ENCODE data around the gene CEACAM16. TPM values are rescaled to one million over a fixed set of nuclear protein-coding genes. Genes with fewer than 3 reads are reported as not detected.

Gene CEACAM16
- total RNA-seq, 1 experiment from 2014 or later = not detected

GRCh38 chr19:44759083-44759804 lies 60.3 kb downstream of the CEACAM16 start:
- ChIA-PET POLR2A (ENCODE audit: unreplicated experiment) (interaction anchor here (0.7 kb wide), 1 partner anchor 15 kb away, joined by 3 read pairs; no protein-coding TSS in a partner anchor), CTCF (no interaction called here)
- no peak for TF ChIP-seq EZH2 (IDR thresholded peaks at IDR 0.05; ENCODE audit: low read depth)
- TF ChIP-seq CTCF (conservative IDR thresholded peaks at IDR 0.05) = no peak
- peaks cover 43% of the 10 kb centered on the region for H3F3A ChIP-seq (ENCODE audit: insufficient read depth, low read depth)
- no peaks in the 10 kb centered on the region for H3K27me3 ChIP-seq (ENCODE audit: insufficient read depth, low read depth)
- intact Hi-C loops (cut with micrococcal nuclease; ENCODE audit: unreplicated experiment) = no loop called here
- H3K9me3 ChIP-seq (ENCODE audit: insufficient read depth, low read depth) = no peaks in the 10 kb centered on the region
- no peak overlapping the region for H3K4me2 ChIP-seq
- no peak overlapping the region for H3K4me3 ChIP-seq
- no peak overlapping the region for H2AFZ ChIP-seq
- DNase-seq = no peak
- no peaks in the 10 kb centered on the region for H4K20me1 ChIP-seq (ENCODE audit: insufficient read depth)
- peaks cover 6% of the 10 kb centered on the region for H3K36me3 ChIP-seq (ENCODE audit: low read depth)
- no TSS peak for BruUV-seq (replicated peaks)
- peaks cover 11% of the 10 kb centered on the region for H3K79me2 ChIP-seq (ENCODE audit: low read depth)
- H3K27ac ChIP-seq = no peak overlapping the region
- H3K9me2 ChIP-seq (ENCODE audit: insufficient read depth) = no peaks in the 10 kb centered on the region
- peaks cover 13% of the 10 kb centered on the region for H3K4me1 ChIP-seq (replicated peaks; ENCODE audit: insufficient read depth)

Small RNA genes lying within 50 kb of the gene (microRNA-seq; reads per million reads assigned to microRNA genes)
- gene MIR4531 (ENCODE audit: borderline number of aligned reads, borderline replicate concordance) (not detected), gene MIR8085 (ENCODE audit: borderline number of aligned reads, borderline replicate concordance) (not detected)

Other genes with a start within 250 kb of the CEACAM16 start
- 6.3 and 11.3 TPM in 2 replicates for gene ZNF180, start 198.6 kb upstream of the CEACAM16 start, total RNA-seq (2021)
- gene CEACAM20, start 169.5 kb upstream of the CEACAM16 start, total RNA-seq (2021) = not detected in 2 replicates
- gene IGSF23, start 85.6 kb upstream of the CEACAM16 start, total RNA-seq (2021) = not detected in 2 replicates
- gene PVR, start 55.2 kb upstream of the CEACAM16 start, total RNA-seq (2021) = 50.8 and 52.1 TPM in 2 replicates
- 4.8 and 8.0 TPM in 2 replicates for gene CEACAM19, start 27.7 kb upstream of the CEACAM16 start, total RNA-seq (2021)
- gene BCL3, start 49.6 kb downstream of the CEACAM16 start, total RNA-seq (2021) = 36.1 and 38.9 TPM in 2 replicates
- gene CBLC, start 78.7 kb downstream of the CEACAM16 start, total RNA-seq (2021) = 53.6 and 68.8 TPM in 2 replicates
- 146 and 199 TPM in 2 replicates for gene BCAM, start 110.0 kb downstream of the CEACAM16 start, total RNA-seq (2021)
- gene NECTIN2, start 147.1 kb downstream of the CEACAM16 start, total RNA-seq (2021) = 115 and 136 TPM in 2 replicates
- gene TOMM40, start 192.1 kb downstream of the CEACAM16 start, total RNA-seq (2021) = 83.6 and 86.0 TPM in 2 replicates
- 11.5 and 16.5 TPM in 2 replicates for gene APOE, start 206.6 kb downstream of the CEACAM16 start, total RNA-seq (2021)
- 27.4 and 31.1 TPM in 2 replicates for gene APOC1, start 215.5 kb downstream of the CEACAM16 start, total RNA-seq (2021)
- gene APOC4, start 243.1 kb downstream of the CEACAM16 start, total RNA-seq (2021) = not detected in 2 replicates
- gene APOC2, start 246.9 kb downstream of the CEACAM16 start, total RNA-seq (2021) = not detected in 2 replicates